Adrenal gland (tissue), 12 donors: ENCODE results near the gene AOPEP. TPM values are rescaled to one million over a fixed set of nuclear protein-coding genes. Genes with fewer than 3 reads are reported as not detected.
A peak's percentile ranks its signal among the peaks of the same experiment; 100 is the strongest.

Source experiments
- DNase-seq, 7 donors: peaks; one replicate each; pipeline ENCODE4 v3.0.0-alpha.2; 2019 to 2020
- H3K27ac ChIP-seq, 5 donors: fragments of 200-600 bp; sonication (generic) in 4 of 5; 1 replicate in 3 of 5; 2 replicates in 2 of 5; pipeline versions ENCODE4 v1.5.1 to v1.8.0; 2016 to 2020; ENCODE audit warnings: mild to moderate bottlenecking in 1 of 5
- H3K27me3 ChIP-seq: fragments of 200-600 bp; 2 replicates; pipeline ENCODE4 v1.8.0; 2021
- H3K36me3 ChIP-seq, 2 donors: fragments of 200-600 bp; replicated peaks in 1 of 2; 1 replicate in 1 of 2; 2 replicates in 1 of 2; pipeline versions ENCODE4 v1.5.1 to v1.8.0; 2018 to 2022
- H3K4me1 ChIP-seq, 2 donors: fragments of 200-600 bp; replicated peaks in 1 of 2; 1 replicate in 1 of 2; 2 replicates in 1 of 2; pipeline versions ENCODE4 v1.5.1 to v1.8.0; 2018 to 2021
- H3K4me3 ChIP-seq, 4 donors: fragments of 200-600 bp; sonication (generic) in 3 of 4; one replicate each; pipeline ENCODE4 v1.5.1; 2016 to 2018
- H3K9me3 ChIP-seq, 3 donors: fragments of 200-600 bp; sonication (generic) in 1 of 3; replicated peaks in 1 of 3; 1 replicate in 2 of 3; 2 replicates in 1 of 3; pipeline versions ENCODE4 v1.5.1 to v1.8.0; 2016 to 2021
- CTCF ChIP-seq, 6 experiments: fragments of 450-650 bp in 4 of 6; fragments of 200-600 bp in 2 of 6; sonication (generic) in 1 of 6; IDR thresholded peaks; 1 replicate in 5 of 6; 2 replicates in 1 of 6; pipeline versions ENCODE4 v1.5.1 to v1.8.0; 2016 to 2021; ENCODE audit warnings: antibody characterized with exemption in 6 of 6, mild to moderate bottlenecking in 2 of 6, moderate library complexity in 1 of 6
- POLR2A ChIP-seq, 2 donors: fragments of 450-650 bp; IDR thresholded peaks; one replicate each; pipeline ENCODE4 v1.6.1; 2017; ENCODE audit warnings: antibody characterized with exemption in 2 of 2, mild to moderate bottlenecking in 2 of 2, moderate library complexity in 1 of 2
- WGBS, 4 donors: extraction: QIAGEN DNeasy Blood & Tissue Kit in 2 of 4; methylation state at CpG; one replicate each; pipeline versions ENCODE4 v1.1.5 to v1.1.7; 2013 to 2017; 5-methylcytosine and 5-hydroxymethylcytosine counted together
- intact Hi-C, 2 donors: fragments of 100-400 bp; cut with DNase I; formaldehyde crosslinking; loops; one replicate each; pipeline versions ENCODE4 v1.14.1 to v1.15.0; 2022 to 2023
- polyA plus RNA-seq, 3 donors: library from polyadenylated mRNA; stranded (reverse); fragments of 200-250 nt in 2 of 3; fragments of 350-450 nt in 1 of 3; fragmentation: Illumina TruSeq in 1 of 3; extraction: RNeasy Lipid Tissue Mini Kit (QIAGEN cat#74804) in 1 of 3; gene quantifications; one replicate each; pipeline ENCODE4 v1.2.3, GENCODE V29; 2013 to 2014
- total RNA-seq, 9 donors: library from RNA; depleted of rRNA in 4 of 9; stranded (reverse); fragments of >200 nt in 4 of 9; fragments of 120-200 nt in 1 of 9; fragmentation: NEBNext Ultra II Directional in 1 of 9; extraction: Animal tissue kit (Norgen Biotek cat#: 25700) in 1 of 9; gene quantifications; one replicate each; pipeline versions ENCODE4 v1.1.0 to v1.2.4, GENCODE V29; 2013 to 2023
- donor health status: healthy with polysubstance abuse.
- donor health status: Bipolar disorder and iron deficiency.
- donor health status: DM: yes; HTN: yes; CAD: no.
- donor health status: DM: no; HTN: no; CAD: no.
- donor health status: DM: no; HTN: no; CAD: no.
- donor health status: DM: yes; HTN: yes; CAD: no.

The AOPEP gene
- total and polyA plus RNA-seq, 12 donors, result 31.0 to 99.6 (median 71.0) TPM

DNA sequence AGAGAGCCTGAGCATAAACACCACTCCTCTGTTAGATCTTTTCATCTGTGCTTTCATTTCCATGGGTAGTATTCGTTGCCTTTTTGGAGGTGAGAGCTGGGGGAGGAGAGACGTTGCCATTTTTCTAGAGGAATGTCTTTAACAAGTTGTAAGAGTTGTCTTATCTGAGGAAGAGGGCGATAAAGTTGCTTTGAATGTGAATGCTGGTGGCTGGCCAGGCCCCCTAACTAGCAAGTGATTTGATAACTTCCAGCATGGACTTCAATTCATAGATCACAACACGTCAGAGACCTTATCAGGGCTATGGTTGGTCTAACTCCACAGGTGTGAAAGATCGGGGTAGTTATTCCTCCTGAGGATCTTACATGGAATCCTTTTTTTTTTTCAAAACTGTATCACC lies 30.0 kb upstream of the AOPEP start:
- Histone ChIP-seq H3K27me3 (no peaks in the 10 kb centered on the region), H3K27ac (no peak overlapping the region), H3K4me3 (no peak overlapping the region), H3K36me3 (no peaks in the 10 kb centered on the region), H3K4me1 (no peaks in the 10 kb centered on the region), H3K9me3 (no peaks in the 10 kb centered on the region)
- 65 to 83% (median 77%) methylated on average over 5 of the region's 5 CpGs for WGBS, 4 donors
- no peak for TF ChIP-seq POLR2A (IDR thresholded peaks at IDR 0.05)
- TF ChIP-seq CTCF (IDR thresholded peaks at IDR 0.05), result no peak
- intact Hi-C loops, result no loop called here
- DNase-seq, result peak in 1 of 7 donors; percentile 18

DNA sequence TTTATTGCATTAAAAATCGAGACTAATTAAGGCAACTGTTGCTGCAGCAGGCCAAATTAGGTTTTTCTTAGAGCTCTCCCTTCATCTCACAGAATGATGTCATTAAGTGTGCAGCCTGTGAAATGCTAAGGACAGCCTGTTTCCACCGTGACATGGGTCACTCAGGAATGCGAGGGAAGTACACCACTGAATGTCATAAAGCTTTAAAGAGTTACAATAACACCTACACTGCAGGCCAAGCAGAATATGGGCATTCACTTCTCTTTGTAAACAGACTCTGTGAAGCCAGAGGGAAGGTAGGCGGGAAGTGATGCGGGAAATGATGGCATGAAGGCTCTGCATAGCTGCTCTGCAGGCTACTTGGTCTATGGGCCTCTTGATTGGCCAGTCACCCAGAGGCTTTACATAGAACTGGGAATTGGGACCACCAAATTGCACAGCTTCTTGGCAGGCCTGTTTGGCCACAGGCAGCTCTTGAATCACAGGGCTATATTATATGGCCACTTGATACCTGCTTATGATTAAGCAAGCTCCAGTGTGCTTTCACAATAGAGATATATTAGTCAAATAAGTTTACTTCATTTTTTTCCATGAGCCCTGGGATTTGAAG lies 28.4 kb upstream of the AOPEP start:
- peak in 1 of 7 donors; percentile 50 for DNase-seq
- Histone ChIP-seq H3K36me3 (no peaks in the 10 kb centered on the region), H3K27me3 (no peaks in the 10 kb centered on the region), H3K27ac (no peak overlapping the region), H3K9me3 (no peaks in the 10 kb centered on the region), H3K4me3 (no peak overlapping the region), H3K4me1 (no peaks in the 10 kb centered on the region)
- 69 to 85% (median 78%) methylated on average over 5 of the region's 5 CpGs for WGBS, 4 donors
- TF ChIP-seq CTCF (IDR thresholded peaks at IDR 0.05), result no peak
- no peak for TF ChIP-seq POLR2A (IDR thresholded peaks at IDR 0.05)
- intact Hi-C loops, result no loop called here

DNA sequence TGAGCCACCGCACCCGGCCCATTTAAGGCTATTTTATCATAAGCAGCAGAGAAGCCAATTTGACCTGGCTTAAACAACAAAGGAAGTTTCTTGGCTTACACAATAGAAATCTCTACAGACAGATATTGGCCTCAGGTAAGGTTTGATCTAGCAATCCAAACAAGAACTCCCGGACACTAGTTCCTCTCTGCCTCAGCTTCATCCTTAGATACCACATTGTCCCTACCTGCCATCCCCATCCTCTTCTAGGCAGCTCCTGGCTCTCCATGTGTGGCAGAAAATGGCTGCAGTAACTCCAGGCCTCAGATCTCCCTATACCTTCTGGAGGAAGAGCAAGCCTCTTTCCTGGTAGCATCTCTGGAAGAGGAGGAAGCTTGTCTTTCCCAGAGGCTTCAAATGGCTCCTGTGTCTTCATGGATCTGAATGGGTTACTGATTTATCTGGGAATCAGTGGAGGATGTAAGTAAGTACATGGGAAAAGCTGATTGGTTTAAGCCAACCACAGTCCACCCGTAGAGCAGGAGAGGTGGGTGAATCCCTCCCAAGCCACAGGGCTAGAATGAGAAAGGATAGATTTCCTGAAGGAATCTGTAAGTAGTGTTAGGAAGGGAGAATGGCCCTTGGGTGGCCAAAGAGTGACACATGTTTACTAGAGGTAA lies 26.7 kb upstream of the AOPEP start:
- Histone ChIP-seq H3K9me3 (no peaks in the 10 kb centered on the region), H3K36me3 (no peaks in the 10 kb centered on the region), H3K27ac (no peak overlapping the region), H3K4me1 (no peaks in the 10 kb centered on the region), H3K27me3 (no peaks in the 10 kb centered on the region), H3K4me3 (no peak overlapping the region)
- no peak for TF ChIP-seq POLR2A (IDR thresholded peaks at IDR 0.05)
- intact Hi-C loops, result no loop called here
- 94 to 96% (median 96%) methylated on average over 4 of the region's 4 CpGs for WGBS, 4 donors
- peak in 1 of 7 donors; percentile 5 for DNase-seq

DNA sequence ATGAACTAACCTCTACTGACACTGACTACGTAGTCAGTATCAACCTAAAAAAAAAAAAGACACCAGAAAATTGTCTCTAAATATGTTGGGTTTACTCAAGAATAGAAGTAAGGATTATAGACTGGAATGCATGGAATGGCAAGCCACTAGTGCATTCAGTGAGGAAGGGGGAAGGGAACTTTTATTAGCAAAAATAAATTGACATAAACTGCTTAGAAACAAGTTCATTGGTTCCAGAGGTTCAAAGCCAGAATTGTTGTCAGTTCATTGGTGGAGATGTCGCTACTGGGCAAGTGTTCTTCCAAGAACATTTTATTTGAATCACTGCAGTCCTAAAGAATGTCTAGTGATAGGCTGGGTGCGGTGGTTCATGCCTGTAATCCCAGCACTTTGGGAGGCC lies 26.1 kb upstream of the AOPEP start:
- intact Hi-C loops, result no loop called here
- no peak for TF ChIP-seq CTCF (IDR thresholded peaks at IDR 0.05)
- Histone ChIP-seq H3K27ac (no peak overlapping the region), H3K4me3 (no peak overlapping the region), H3K36me3 (no peaks in the 10 kb centered on the region), H3K4me1 (no peaks in the 10 kb centered on the region), H3K9me3 (no peaks in the 10 kb centered on the region), H3K27me3 (no peaks in the 10 kb centered on the region)
- no peak for DNase-seq
- WGBS, 4 donors, result 89 to 95% (median 93%) methylated on average over 3 of the region's 3 CpGs
